NCI-H2107 (cell line): ENCODE results near the gene FUBP3.

Experiments
- DNase-seq: peaks from one replicate; lab custom pipeline; 2025; lab: John Stamatoyannopoulos, UW

Gene FUBP3

GRCh38 chr9:130607640-130608420 is 28.5 kb downstream of the FUBP3 start:
- DNase-seq = no peak

GRCh38 chr9:130608554-130609134 is 29.3 kb downstream of the FUBP3 start:
- DNase-seq = no peak

GRCh38 chr9:130609163-130609562 is 29.8 kb downstream of the FUBP3 start:
- no peak for DNase-seq

- no peak for DNase-seq
Observed at GRCh38 chr9:130610862-130611707, 31.7 kb downstream of the FUBP3 start.

- DNase-seq = no peak
Observed at GRCh38 chr9:130616451-130616850, 37.1 kb downstream of the FUBP3 start.

GRCh38 chr9:130623466-130623865 is 44.1 kb downstream of the FUBP3 start:
- DNase-seq = no peak

DNA sequence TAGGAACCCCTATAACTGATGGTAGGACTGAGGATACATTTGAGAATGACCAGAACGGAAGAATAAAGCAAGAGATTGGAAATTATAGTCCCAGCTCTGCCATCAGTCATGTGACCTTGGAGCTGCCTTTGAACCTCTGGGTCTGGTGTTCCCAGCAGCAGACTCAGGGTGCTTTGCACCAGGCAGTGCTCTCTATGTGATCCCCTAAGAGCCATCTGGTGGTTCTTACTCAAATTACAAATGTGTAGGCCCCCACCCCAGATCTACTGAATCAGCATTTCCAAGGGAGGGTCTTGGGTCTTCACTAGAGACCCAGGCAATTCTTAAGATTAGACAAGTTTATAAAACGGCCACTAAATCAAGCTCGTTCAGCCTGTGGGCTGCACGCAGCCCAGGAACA is 44.8 kb downstream of the FUBP3 start:
- DNase-seq = no peak

DNA sequence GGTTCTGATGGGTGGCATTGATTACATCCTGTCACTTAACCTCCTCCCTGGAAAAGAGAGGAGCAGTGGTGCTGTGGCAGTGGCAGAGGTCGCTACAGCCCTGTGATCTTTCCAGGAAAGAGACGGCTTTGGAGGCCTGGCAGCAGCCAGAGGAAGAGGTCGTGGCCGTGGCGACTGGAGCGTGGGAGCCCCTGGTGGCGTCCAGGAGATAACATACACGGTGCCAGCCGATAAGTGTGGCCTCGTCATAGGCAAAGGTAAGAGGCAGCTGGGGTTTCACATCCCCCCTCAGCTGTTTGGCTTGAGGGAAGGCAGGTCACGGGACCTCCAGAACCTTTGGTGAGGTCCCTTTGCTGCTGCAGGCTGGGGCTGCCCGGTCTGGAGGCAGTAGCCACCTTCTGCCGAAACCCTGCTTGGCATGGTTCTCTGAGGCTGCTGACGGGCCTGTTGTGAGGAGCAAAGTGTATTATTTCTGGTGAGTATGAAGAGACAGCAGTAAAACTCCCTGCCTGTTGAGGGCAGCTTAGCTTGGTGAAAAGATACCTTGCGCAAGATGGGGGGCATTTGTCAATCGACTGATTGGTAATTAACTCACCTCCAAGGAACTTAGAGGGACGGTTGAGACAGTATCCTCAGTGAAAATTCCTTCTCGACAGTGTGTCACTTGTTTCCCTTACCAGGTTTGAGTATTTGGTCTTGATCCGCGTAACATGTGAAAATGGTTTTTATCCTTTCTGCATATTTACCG is 47.0 kb downstream of the FUBP3 start:
- no peak for DNase-seq

- no peak for DNase-seq
Observed at GRCh38 chr9:130627051-130627450, 47.7 kb downstream of the FUBP3 start.

DNA sequence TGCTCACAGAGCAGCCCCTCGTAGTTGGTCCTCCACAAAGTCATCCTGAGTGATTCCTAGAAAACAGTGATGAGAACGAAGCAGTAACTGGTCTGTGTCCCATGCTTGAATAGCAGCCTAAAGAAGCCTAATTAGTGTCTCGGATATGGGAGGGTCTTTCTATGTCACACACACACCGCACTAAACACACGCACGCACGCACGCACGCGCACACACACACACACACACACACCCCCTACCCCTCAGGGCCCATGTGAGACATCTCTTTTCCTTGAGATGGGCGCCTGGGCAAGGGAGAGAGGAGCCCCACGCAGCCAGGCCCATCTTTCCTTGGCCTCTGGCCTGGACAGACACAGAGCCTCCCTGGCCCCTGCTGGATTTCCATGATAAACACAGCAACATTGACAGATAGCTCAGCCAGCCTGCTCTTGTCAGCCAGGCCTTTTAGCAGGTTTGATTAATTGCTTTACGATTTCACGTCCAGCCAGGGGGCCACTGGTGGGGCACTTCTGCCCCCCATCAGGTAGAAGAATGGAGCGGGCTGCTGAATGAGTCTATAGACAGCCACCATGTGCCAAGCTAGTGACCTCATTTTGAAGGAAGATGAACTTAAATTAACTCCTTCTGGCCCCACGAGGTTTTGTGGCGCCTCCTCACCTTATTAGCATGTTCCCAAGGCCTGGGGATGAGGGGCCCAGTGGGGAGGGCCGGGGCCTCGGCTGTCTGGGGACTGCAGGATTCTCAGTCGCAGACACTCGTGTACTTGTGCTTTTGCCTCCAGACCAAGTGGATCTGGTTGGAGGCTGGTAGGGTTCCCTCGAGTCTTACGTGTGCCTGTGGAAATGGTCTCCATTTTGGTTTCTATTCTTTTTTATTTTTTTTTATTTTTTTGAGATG is 48.8 kb downstream of the FUBP3 start:
- no peak for DNase-seq

DNA sequence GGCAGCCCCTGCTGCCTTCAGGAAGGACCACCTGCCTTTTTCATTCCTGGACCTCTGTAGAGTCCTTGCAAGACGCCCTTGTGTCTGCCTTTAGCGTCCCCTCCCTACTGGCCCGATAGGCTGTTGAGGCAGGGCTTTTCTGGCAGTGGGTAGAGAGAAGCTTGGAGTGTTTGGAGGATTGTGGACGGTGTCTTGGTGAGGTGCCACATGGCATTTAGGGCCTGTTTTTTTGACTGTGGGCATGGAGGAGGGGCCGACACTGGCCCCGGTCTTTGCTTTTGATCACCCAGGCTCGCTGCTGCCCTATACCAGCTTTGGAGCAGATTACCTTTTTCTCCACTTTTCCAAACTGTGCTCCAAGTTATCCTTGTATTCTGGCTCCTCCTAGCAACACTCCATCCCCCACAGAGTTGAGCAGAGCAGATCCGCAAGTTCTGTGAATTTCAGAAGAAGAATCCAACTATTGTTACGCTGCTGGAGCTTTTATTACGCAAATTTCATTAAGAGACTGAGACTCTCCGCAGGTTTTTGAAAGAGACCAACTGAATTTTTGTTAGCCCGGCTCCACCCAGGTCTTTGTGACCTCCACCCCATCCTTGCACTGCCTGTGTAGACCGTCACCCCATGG is 50.2 kb downstream of the FUBP3 start:
- DNase-seq = no peak

DNA sequence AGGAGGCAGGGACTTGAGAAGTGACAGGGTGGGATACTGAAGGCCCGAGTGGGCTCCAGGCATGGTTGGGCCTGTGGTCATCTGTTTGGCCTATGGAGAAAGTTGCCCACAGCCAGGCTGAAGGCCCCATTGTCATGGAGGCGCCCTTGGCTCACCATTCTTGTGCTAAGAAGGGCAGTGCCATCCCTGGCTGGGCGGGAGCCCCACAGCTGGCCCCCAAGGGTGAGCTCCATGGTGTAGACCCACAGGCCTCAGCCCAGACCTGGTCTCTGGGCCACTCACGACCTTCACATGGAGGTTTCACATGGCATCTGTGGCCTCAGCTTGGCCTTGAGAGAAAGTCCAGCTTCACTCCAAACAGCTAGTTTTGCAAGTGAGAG is 50.7 kb downstream of the FUBP3 start:
- DNase-seq = no peak

GRCh38 chr9:130630506-130631330 is 51.3 kb downstream of the FUBP3 start:
- DNase-seq = no peak

- DNase-seq = no peak
Observed at GRCh38 chr9:130631331-130632080, 52.1 kb downstream of the FUBP3 start.

DNA sequence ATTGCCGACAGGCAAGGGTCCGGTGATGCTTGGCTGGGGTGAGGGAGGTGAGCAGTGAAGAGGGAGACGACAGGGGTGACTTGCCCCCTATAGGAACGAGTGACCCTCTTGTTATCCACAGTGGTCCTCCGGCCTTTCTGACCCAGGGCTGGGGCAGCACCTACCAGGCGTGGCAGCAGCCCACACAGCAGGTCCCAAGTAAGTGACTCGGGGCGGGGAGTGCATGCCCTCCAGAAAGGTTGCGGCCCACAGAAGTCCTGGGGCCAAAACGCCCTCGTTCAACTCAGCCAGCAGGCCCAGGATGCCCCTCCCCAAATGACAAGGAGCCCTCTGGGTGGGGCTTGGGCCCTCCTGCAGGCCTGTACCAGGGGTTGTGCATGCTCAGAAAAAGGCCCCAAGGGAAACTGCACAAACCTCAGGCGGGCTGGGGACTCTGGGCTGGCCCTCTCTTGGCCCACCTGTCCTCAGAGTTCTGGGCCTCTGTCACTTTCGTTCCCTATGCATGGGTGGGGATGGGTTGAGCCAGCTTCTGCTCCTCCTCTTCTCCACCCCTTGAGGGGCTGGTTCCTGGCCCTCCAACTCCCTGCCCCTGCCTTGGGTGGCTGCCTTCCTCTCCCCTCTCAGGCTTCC is 52.8 kb downstream of the FUBP3 start:
- DNase-seq = no peak

GRCh38 chr9:130632841-130633240 is 53.5 kb downstream of the FUBP3 start:
- DNase-seq = no peak

- DNase-seq = no peak
Observed at GRCh38 chr9:130633336-130634190, 54.2 kb downstream of the FUBP3 start.
